CD4-positive, alpha-beta T cell treated with Interleukin-15 for 1 hour (primary cell): Measurements from ENCODE around the gene DAZL.

Experiments used
- DNase-seq: peaks from one replicate; pipeline ENCODE4 v3.0.0-alpha.2; 2020

DAZL gene

GRCh38 chr3:16589867-16590624 is 15.2 kb downstream of the DAZL start:
- no peak for DNase-seq

- DNase-seq: no peak
These were observed 16.1 kb downstream of the DAZL start for GRCh38 chr3:16589120-16589519.

DNA sequence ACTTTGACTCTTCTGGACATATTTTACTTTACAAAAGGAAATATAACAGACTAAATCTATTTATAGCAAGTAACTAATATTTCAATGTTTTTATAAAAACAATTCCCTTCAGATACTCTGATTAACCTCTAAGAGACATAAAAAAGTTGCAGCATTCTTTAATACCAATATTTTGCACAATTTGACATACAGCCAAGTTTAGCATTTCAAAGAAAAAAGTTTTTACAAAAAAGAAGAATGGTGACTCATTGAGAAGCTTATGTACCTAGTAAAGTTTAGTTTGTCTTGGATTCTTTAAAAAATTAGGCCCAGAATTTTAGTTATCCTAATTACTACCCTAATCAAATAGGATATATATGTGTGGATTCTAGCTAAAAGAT is 17.6 kb downstream of the DAZL start:
- no peak for DNase-seq

DNA sequence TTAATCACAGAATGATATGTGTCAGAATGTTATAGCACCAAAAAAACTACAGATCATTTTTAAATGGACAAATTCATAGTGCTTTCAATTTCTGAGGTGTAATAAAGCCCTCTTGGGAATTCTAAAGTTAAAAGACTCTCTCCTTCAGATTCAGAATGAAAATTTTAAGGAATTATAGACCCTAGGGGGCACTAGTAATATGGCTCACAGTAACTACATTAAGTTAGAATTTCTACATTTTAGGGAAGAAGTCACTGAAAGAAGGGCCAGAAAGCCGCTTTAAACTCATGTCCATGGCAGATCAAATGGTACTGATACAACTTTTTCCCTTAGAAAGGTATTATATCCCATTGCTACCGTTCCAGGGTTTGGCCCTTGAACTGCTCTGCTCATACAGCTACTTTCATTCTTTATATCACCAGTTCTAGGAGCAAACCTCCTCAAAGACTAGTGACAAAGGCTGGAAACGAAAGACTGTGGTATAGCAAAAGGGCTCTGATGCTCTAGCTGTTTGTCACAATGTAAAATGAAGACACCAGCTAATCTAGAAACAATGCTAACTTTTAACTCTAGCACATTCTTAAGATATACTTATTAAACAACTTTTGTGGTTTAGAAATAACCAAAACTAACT is 18.1 kb downstream of the DAZL start:
- no peak for DNase-seq

DNA sequence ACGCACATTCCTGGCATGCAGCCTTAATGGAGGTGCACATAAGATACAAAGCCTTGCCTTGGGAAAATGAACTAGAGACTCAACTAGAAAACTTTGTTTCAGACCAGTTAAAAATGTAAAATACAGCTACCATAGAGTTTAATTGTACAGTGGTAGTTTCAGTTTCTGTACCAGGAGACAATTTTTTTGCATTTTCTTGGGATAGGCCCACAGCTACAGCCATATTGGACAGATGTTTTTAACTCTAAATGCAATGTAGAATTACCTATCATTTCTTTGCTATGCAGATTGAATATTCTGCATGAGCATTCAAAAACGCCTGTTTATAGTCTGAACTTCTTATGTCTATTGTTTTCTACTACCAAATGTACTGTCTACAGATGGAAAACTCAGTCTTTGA is 20.3 kb downstream of the DAZL start:
- DNase-seq: no peak

DNA sequence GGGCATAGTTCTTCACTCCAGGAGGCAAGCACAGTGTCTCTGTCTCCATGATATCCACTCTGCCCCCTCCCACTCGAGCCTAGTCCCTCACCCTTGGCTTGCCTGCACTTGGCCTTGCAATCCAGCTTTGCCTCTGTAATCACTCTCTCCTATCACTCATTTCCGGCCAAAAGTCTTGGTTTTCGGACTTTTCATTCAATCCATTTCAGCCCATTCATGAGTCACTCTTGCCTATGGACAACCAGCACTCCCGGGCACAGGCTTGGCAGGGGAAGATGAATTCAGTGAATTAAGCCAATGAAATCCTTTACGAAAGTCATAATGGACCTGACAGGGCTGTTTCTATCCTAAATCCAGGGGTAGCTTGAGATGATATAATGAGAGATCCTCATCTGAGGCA is 21.7 kb downstream of the DAZL start:
- no peak for DNase-seq

GRCh38 chr3:16570113-16570512 is 35.1 kb downstream of the DAZL start:
- DNase-seq: no peak

DNA sequence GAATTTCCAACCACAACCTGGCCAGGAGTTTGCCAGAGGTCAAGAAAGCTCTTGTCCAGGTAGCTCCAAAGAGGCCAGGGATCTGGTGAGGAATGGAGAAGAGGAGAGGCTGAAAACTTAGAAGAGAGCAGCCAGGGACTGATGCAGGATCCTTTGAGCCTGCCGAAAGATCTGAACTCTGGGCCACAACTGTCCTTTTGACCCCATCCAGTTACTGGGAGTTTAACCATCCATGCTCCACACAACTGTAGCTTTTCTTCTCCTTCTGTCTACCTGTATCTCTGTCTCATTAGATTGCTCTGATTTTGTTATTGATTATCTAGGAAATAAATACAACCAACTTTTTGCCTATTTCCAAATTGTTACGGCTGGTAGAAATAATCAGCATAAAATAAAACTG is 36.7 kb downstream of the DAZL start:
- DNase-seq: no peak

DNA sequence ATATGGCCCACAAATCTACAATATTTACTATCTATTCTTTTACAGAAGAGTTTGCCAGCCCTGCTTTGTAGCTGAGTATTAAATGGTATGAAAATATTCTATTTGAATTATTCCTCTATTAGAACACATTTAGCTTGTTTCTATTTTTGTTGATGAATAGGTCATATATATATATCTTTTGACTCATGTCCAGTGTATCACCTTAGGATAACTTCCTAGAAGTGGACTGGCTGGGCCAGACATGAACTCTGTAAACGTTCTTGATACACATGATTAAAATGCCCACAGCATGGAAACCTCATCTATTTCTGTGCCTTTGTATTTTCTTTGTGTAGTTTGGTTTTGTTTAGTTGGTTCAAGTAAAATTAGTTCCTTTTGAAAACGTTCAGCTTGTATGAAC is 37.1 kb downstream of the DAZL start:
- no peak for DNase-seq

DNA sequence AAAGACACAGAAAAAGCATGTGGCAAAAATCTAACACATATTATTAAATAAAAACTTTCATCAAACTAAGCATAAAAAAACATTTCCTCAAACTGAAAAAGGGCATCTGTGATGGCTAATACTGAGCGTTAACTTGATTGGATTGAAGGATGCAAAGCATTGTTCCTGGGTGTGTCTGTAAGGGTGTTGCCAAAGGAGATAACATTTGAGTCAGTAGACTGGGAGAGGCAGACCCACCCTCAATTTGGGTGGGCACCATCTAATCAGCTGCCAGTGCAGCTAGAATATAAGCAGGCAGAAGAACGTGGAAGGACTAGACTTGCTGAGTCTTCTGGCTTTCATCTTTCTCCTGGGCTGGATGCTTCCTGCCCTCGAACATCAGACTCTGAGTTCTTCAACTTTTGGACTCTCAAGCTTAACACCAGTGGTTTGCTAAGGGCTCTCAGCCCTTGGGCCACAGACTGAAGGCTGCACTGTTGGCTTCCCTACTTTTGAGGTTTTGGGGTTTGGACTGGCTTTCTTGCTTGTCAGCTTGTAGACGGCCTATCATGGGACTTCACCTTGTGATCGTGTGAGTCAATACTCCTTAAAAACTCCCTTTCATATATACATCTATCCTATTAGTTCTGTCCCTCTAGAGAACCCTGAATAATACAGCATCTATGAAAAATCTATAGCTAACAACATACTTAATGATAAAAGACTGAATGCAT is 45.4 kb downstream of the DAZL start:
- no peak for DNase-seq

DNA sequence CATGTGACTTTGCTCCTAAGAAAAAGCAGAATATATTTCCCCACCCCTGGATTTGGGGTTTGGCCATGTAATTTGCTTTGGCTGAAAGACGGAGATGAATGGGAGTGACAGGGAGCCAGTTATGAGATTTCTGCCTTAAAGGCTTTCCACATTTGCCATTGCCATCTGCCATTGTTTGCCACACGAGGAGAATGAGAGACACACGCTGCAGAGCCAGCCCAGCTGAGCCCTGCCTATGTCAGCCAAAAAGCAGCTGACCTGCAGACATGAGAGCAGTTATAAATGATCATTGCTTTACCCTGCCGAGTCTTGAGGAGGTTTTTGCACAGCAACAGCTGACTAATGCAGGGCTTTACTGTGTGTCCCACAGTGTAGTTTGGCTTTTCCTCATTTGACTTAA is 51.1 kb downstream of the DAZL start:
- no peak for DNase-seq

DNA sequence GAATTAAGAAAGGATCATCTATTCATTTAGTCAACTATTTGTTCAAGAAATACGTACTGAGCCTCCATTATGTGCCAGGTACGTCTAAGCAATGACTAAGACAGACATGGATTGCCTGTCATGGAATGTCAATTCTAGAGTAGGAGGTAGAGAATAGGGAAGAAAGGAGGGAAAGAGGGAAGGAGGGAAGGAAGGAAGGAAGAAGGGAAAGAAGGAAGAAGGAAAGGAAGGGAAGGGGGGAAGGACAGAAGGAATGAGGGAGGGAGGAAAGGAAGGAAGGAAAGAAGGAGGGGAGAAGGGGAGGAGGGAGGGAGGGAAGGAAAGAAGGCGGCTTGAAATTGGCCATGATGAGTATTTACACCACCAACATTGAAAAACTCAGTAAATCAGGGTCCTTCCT is 52.5 kb downstream of the DAZL start:
- DNase-seq: no peak

- DNase-seq: no peak
These were observed 53.8 kb downstream of the DAZL start for GRCh38 chr3:16551342-16551976.

DNA sequence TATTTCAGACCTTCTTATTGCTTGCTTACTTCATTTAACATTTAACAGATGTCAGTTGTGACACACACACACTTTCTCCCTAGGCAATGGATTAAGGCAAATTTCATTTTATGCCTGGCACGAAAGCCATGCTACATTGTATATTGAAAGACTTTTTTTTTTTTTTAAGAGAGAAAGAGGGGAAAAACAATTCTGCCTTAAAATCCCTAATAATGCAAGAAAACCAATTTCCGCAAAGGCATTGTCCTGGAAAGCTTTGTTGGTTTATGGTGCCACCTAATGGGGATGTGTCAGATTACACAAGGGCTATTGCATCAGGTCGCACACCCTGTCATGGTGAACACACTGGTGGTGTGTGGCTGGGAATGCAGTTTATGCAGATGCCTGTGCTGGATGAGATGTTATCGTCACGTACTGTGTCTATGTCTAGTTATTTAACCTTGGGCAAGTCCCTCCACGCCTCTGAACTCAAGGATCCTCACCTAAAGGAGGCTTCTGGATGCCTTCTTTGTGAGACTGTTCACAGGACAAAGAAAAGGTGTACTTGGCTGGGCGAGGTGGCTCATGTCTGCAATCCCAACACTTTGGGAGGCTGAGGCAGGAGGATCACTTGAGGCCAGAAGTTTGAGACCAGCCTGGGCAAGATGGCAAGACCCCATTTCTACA is 54.4 kb downstream of the DAZL start:
- peak; percentile 73 for DNase-seq

GRCh38 chr3:16550305-16550675 is 54.9 kb downstream of the DAZL start:
- DNase-seq: no peak

DNA sequence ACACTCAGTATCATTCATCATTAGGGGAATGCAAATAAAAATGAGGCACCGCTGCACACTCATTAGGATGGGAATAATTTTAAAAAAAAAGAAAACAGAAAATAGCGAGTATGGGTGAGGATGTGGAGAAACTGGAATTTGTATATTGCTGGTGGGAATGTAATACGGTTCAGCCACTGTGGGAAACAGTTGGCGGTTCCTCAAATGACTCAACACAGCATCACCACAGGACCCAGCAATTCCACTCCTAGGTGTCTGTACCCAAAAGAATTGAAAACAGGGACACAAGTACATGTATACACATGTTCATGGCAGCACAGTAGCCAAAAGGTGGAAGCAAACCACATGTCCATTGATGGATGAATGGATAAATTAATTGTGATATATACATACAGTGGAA is 56.5 kb downstream of the DAZL start:
- DNase-seq: no peak

DNA sequence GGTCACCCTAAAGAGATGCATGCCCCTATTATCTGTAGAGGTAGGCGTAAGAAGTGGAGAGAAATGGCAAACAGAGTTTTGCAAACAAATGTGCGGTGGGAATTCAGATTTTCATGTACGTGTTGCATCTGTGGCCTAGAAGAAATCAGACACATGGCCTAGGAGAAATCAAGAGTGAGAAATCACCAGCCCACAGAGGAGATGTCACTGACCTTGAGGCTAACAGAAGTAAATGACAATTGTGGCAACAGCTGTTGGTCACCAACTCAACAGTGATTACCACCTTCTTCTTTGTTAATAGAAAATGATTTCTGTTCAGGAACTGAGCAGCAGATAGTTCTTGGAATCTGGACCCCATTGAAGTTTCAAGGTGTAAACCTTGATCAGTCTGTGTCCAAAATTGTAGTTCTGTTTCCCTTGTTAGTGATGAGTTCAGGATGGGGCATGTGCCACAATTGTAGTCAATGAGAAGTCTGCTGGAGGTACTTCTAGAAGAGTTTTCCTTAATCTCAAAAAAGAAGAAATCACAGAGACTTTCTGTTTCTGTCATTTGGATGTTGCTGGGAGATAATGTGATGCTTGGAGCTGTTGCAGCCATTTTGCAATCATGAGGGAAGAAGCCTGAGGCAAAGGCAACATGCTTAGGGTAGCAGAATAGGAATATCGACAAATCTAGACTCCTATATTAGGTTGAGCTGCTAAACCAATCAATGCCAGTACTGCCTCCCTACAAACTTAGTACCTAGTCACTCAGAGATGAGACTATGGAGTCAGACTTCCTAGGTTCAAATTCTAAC is 57.5 kb downstream of the DAZL start:
- no peak for DNase-seq

DNA sequence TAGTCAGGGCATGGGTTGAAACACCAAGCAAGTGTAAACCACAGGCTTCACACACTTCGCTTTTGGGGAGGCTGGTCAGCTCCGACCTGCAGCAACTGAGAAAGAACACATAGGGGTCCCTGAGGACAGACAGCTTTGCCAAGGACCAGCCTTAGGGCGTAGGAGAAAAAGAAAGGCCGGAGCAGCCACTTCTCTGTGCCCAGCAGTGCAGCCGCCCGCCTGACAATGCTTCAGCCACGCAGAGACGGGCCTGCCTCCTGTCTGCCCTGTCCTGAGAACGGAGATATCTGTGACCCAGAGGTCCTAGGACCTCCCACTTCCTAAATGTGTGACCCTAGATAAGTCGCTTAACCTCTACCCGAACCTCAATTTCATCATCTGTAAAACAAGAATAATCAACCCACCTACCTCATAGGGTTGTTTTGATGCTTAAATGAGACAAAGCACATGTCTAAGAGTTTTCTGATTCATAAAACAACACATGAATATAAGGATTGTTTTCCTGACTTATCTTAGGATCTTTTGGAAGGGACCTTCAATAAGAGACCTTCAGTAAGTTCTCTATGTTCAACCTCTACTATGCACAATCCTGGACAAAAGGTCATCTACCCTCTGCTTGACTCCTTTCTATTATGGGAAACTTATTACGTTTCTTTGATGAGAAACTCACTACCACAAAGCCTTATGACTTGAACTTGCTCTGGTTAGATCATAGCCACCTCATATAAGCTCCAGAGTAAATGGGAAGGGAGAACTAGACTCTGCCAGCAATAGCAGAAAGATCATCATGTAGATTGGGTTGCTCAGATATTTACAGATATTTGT is 58.8 kb downstream of the DAZL start:
- no peak for DNase-seq

DNA sequence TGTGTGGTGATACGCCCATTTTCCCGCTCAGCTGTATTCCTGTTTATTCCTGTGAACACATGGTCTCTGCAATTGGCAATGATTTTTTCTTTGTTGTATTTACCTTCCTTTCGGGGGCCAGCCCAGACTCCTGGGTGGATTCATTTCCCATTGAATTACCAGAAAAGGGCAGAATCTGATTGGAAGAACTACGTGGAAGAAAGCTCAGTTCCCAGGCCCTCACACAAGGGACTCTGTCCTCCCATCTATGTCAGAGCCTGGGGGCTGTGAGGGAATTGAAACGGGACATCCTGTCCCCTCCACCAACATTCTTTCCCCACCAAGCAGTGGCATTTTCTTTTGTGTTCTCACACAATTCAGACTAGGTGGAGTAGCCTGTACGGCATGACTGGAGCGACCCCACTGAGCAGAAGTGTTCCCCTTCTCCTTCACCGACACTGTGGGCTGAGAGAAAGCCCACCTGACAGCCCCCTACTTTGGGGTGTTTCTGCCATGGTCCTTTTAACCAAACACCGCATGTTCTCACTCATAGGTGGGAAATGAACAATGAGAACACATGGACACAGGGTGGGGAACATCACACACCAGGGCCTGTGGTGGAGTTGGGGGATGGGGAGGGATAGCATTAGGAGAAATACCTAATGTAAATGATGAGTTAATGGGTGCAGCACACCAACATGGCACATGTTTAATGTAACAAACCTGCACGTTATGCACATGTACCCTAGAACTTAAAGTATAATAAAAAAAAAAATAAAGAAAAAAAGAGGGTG is 59.6 kb downstream of the DAZL start:
- DNase-seq: no peak

DNA sequence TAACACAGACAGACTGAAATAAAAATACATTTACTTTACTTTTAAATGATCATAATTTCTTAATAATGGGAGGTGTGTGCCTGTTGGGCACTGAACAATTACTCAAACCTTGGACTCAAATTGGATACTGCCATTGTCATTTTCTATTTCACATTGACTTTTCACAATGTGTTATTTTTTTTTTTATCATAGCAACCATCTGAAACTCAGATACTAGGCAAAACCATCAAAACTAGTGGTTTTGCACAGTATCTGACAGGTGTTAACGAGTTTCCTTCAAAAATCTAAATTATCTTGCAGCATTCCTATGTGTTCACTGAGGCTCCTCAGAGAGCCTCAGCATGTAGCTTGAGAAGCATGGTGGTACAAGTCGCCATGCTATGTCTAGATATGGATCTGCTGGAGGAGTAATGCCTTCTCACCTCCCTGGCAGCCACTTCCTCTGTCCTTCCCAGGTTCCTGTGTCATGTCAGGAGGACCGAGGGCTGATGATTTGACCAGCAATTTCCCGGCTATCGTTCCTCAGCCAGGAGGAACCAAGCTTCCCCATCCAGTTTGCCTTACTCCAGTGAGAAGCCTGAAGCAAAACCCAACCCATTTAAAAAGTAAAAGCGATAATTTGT is 61.9 kb downstream of the DAZL start:
- DNase-seq: no peak
